Tibial nerve (tissue), 4 donors: ENCODE data around the gene G3BP1. TPM values are rescaled to one million over a fixed set of nuclear protein-coding genes. Genes with fewer than 3 reads are reported as not detected.

Source experiments
- total RNA-seq, 4 donors: library from RNA; depleted of rRNA; stranded (reverse); fragments of >200 nt; gene quantifications; one replicate each; pipeline ENCODE4 v1.1.0, GENCODE V29; 2016

G3BP1 gene
- total RNA-seq, 4 donors from 2014 or later: 78.2 to 86.7 (median 84.3) TPM

Other genes starting within 250 kb of the G3BP1 start
- gene FAT2, start 180.6 kb upstream of the G3BP1 start, total RNA-seq: under 1 TPM in 3 of 4 donors, not detected in 1; under 0.01 TPM
- 1,000 to 10,000 TPM in 3 of 4 donors, 100 to 1,000 TPM in 1; 918 to 2,129 (median 1,501) TPM for gene SPARC, start 85.0 kb upstream of the G3BP1 start, total RNA-seq
- 100 to 1,000 TPM in 1 of 4 donors, 10 to 100 TPM in 3; 43.7 to 108 (median 98.5) TPM for gene ATOX1, start 13.3 kb upstream of the G3BP1 start, total RNA-seq
- not detected for gene GLRA1, start 152.9 kb downstream of the G3BP1 start, total RNA-seq